ENCODE measurements around the gene EIF2A.
"Not testable (repeated sequence)": the region's sequence is repeated elsewhere in the genome, so short reads cannot be mapped to it uniquely, and the experiment has no call there.

Gene EIF2A

DNA sequence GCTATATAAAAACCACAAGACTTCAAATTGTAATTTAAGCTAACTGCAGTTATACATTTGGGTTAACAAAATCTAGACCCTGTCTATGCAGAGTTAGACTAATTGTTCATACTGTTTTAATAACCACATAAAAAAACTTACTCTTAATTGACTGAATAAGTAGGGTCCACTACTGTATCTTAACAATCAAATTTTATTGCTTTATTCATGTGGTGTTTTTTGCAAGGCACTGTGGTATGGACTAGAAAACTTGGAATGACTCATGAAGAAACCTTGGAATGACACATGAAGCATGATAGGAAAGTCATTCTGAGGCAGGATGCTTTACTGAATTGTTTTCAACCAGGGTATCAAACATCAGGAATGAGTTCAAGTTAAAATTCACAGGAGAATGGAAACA lies 2.5 kb upstream of the EIF2A start:
- DNase-seq: no peak

- DNase-seq: no peak
Observed at GRCh38 chr3:150544726-150545125, 1.9 kb upstream of the EIF2A start.

GRCh38 chr3:150545419-150546225 lies 965 bp upstream of the EIF2A start:
- DNase-seq: peak; percentile 69

GRCh38 chr3:150547045-150547741 lies 606 bp downstream of the EIF2A start:
- DNase-seq: no peak

GRCh38 chr3:150555859-150556436 lies 9.4 kb downstream of the EIF2A start:
- no peak for DNase-seq

GRCh38 chr3:150556792-150557191 lies 10.2 kb downstream of the EIF2A start:
- DNase-seq: no peak

- no peak for DNase-seq
Observed at GRCh38 chr3:150557725-150558124, 11.1 kb downstream of the EIF2A start.

GRCh38 chr3:150564243-150564642 lies 17.7 kb downstream of the EIF2A start:
- DNase-seq: no peak

- no peak for DNase-seq
Observed at GRCh38 chr3:150567328-150567727, 20.7 kb downstream of the EIF2A start.

GRCh38 chr3:150577855-150578254 lies 31.3 kb downstream of the EIF2A start:
- DNase-seq: no peak

- DNase-seq: no peak
Observed at GRCh38 chr3:150581174-150581573, 34.6 kb downstream of the EIF2A start.

DNA sequence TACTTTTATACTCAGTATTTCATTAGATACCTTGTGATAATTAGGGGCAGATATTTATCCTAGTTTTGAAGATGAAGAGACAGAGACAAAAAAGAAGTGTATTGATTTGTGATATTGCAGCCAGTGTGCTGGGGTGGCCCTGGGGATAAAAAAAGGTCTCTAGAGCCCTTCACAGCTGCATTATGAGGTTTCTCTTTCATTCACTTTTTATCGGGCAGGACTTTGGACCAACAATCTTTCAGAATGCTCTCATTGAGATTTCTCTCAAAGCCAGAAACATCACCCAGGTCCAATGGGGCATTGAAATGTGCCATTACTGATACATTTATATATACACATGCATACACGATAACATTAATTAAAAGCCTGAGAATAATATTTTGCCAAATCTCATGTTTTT lies 36.0 kb downstream of the EIF2A start:
- no peak for DNase-seq

- no peak for DNase-seq
Observed at GRCh38 chr3:150583028-150583427, 36.4 kb downstream of the EIF2A start.

DNA sequence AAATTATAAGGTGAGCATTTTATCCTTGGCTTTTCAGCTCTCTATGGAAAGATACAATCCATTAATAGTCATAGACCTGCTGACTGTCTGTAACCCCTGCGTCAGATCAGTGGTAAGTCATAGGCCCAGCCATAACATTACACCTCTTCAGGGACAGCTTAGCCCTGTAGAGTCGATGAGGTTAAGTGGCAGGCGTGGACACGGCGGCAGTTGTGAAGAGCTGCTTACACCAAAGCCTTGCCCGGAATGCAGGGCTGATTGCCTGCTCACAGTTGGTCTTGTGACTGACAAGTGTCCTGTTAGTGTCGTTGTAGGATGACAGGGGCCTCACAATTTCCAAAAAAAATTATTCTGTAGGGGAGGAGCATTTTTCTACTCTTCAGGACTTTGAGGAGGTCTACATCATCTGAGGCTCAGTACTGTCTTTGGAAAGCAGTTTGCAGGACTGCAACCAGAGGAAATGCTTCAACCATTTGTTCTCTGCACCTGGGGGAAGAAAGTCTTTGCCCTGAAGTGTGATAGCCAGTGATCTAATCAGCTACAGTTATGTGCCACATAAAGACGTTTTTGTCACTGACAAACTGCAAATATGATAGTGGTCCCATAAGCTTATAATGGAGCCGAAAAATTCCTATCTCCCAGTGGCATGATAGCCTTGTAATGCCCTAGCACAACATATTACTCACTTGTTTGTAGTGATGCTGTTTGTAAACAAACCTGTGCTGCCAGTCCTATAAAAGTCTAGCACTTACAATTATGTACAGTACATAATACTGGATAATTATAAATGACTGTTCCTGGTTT lies 41.6 kb downstream of the EIF2A start:
- no peak for DNase-seq

DNA sequence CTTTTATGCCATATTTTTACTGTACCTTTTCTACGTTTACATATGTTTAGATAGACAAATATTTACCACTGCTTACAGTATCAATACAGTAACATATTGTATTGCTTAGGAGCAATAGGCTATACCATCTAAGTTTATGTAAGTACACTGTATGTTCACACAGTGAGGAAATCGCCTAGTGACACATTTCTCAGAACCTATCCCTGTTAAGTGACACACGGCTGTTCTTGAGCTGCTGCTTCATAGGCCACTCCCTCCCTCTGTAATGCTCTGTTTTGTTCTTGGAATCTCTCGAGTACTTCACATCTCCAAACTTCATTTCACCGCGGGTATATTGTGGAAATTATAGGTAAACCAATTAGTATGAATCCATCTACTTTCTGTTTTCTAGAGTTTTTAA lies 43.2 kb downstream of the EIF2A start:
- no peak for DNase-seq

GRCh38 chr3:150594150-150594549 lies 47.6 kb downstream of the EIF2A start:
- DNase-seq: no peak

DNA sequence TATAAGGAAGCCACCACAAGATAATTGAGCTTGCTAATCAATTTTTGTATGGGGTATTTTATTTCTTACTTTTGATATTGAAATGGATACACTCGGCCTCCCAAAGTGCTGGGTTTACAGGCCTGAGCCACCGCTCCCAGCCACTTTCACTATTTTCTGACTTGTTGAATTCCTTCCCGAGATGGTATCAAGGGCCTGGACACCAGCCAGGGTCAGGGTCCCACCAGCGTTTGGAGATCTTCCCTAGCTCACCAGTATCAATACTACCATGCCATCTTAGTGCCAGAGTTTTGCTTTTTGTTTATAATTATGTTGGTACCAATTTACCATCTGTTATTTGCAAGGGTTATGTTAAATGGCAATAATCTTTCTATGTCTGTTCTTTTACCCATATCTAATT lies 51.1 kb downstream of the EIF2A start:
- no peak for DNase-seq

DNA sequence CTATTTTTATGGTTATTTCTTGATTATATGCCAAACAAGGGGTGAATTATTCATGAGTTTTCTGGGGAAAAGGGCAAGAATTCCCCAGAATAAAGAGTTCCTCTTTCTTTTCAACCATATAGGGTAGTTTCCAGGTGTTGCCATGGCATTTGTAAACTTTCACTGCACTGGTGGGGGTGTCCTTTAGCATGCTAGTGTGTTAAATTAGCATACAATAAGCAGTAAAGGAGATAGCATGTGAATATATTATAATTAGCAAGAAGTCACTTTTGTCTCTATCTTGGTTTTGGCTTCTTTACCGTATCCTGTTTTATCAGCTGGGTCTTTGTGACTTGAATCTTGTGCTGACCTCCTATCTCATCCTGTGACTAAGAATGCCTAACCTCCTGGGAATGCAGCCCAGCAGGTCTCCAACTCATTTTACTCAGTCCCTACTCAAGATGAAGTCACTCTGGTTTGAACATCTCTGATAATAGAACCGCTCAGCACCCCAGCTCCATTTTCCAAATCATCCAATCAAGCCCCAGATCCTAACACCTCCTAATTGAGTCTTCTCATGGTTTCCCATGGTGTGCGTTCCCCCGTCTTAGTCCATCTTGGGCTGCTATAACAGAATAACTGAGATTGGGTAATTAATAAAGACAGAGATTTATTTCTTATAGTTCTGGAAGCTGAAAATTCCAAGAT lies 53.2 kb downstream of the EIF2A start:
- DNase-seq: no peak

- not testable (repeated sequence) for DNase-seq
Observed at GRCh38 chr3:150600647-150601530, 54.3 kb downstream of the EIF2A start.

DNA sequence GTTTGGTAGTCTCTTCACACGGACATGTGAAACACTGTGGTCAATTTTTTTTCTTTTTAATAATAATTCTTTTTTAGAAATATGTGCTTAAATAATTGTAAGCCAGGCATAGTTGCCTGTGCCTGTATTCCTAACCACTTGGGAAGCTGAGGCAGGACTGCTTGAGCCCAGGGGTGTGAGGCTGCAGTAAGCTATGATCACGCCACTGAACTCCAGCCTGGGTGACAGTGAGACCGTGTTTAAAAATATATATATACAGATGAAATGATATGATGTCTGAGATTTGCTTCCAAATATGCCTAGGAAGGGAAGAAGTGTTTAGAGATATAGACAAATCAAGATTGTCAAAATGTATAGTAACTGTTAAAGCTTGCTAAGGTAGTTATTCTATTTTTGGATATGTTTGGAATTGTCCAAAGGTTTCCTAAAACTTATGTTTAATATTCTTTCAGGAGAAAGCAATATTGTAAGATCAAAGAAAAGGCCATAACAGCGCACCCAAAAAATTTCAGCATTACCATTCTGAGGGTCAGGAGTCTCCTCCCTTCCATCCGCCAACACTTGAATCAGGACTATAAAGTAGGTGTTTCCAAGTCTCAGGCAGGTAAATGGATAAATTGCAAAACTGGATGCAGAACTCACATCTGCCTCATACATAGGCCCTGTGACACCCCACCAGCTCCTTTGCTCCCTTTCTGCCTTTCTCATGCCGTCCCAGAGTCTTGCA lies 56.0 kb downstream of the EIF2A start:
- no peak for DNase-seq

Measured in COR-L47 (cell line).